ENCODE measurements around the gene STAT3. TPM values are rescaled to one million over a fixed set of nuclear protein-coding genes. Genes with fewer than 3 reads are reported as not detected.

The STAT3 gene
- total RNA-seq: 82.8 and 83.5 TPM in 2 replicates

DNA sequence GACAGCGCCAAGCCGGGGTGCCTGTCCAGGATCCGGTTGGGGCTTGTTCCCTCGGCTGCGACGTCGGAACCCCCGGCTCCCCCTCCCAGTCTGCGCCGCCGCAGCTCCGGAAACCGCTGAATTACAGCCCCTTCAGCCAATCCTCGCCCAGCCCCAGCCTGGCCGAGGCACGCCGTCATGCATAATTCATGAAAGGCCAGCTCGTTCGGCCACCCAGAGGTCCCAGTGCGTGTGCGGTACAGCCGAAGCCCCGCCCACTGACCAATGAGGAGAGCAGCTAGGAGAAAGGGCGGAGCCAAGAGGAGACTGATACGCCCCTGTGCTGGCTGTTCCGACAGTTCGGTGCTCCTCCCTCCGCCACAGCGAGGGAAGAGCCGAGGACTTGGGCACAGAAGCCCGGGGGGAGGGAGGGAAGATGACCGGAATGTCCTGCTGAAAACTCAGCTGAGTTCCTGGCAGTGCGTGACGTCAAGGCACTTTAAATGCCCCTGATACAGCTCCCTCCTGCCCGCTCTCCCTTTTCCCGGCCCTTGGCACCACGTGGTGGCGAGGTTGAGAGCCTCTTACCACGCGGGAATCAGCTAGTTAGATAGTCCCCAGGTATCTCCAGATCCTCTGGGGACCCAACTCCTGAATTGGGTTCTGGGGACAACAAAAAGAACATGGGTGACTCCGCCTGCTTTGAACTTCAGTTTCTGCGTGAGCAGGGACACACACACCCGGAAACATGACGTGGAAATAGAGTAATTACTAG lies at the start of gene STAT3:
Gene STAT3 (minus strand): TSS at position 62 of the 754 bp plus-strand sequence. CDS start 39,926 bp downstream, outside the sequence.

DNA sequence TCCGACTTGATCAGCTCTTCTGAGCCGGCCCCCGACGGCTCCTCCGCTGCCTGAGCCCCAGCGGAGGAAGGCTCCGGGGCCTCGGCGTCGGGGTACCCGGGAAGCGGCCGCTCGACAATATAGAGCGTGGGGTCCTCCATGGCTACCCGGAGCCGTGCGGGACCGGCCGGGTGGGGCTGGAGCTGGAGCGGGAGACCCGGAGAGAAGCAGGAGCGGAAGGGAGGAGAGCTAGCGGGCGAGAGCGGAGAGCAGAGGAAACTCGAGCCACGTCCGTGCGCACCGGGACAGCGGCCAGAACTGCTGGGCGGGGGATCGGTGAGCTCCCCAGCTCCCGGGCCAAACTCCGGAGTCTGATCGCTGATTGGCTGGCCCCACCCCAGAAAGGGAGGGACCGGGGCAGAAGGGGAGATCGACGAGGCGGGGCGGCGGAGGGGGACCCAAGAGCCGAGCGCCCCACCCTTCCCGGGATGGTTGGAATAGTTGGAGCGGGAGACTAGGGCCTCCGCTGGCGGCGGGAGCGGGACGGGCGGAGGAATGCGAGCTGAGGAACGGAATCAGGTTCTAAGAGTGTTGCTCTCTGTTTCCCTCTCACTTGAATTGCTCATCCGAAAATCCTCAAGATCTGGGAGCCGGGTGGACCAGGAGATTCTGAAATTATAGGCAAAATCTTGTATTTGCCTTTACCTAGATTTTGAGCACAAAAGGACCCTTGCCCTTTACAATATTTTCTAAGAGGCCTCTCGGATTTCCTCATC lies 34.9 kb upstream of the STAT3 start, which contains the start of gene CAVIN1:
Gene CAVIN1 (minus strand): TSS at position 299 of the 755 bp plus-strand sequence. CDS start 159 bp downstream, at position 140.

DNA sequence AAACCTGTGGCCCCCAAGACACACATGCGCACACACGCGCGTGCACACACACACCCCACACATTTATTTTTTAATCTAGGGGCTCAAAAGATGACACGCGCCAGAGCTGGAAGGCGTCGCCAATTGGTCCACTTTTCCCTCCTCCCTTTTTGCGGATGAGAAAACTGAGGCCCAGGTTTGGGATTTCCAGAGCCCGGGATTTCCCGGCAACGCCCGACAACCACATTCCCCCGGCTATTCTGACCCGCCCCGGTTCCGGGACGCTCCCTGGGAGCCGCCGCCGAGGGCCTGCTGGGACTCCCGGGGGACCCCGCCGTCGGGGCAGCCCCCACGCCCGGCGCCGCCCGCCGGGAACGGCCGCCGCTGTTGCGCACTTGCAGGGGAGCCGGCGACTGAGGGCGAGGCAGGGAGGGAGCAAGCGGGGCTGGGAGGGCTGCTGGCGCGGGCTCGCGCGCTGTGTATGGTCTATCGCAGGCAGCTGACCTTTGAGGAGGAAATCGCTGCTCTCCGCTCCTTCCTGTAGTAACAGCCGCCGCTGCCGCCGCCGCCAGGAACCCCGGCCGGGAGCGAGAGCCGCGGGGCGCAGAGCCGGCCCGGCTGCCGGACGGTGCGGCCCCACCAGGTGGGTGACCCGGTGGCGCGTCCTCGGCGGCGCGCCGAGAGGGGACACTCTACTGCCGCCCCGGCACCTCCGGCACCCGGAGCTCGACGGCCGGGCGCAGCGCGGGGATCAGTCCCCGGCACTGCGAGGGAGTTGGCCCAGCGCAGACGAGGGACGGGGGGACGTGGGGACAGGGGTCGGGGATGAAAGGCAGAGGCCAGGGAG lies 100.1 kb downstream of the STAT3 start, which contains the start of gene STAT5A:
Gene STAT5A (plus strand): TSS at position 522 of the 826 bp plus-strand sequence. CDS start 914 bp downstream, outside the sequence.

DNA sequence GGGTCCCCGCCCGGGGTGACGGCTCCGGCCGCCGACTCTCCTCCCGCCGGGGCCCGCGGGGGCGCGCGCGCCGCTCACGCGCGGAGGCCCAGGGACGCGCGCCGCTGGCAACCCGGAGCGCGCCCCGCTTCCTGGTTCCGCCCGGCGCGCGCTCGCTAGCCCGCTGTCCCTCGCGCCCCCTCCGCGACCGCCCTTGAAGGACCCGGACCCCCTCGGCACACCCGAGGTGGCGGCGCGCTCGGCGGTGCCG lies 112.0 kb downstream of the STAT3 start, which contains the start of gene STAT5B:
Gene STAT5B (minus strand): TSS at position 33 of the 250 bp plus-strand sequence. CDS start 44,264 bp downstream, outside the sequence.

Other genes with a start within 250 kb of the STAT3 start
- gene RAB5C, start 233.5 kb downstream of the STAT3 start, total RNA-seq: 187 and 191 TPM in 2 replicates
- gene KCNH4, start 207.3 kb downstream of the STAT3 start, total RNA-seq: 0.07 and 0.15 TPM in 2 replicates
- not detected in 2 replicates for gene HCRT, start 203.0 kb downstream of the STAT3 start, total RNA-seq
- 10.9 and 19.9 TPM in 2 replicates for gene GHDC, start 193.9 kb downstream of the STAT3 start, total RNA-seq
- gene STAT5B, start 112.1 kb downstream of the STAT3 start, total RNA-seq: 24.4 and 27.5 TPM in 2 replicates
- 12.4 and 16.0 TPM in 2 replicates for gene STAT5A, start 99.9 kb downstream of the STAT3 start, total RNA-seq
- gene CAVIN1, start 34.8 kb upstream of the STAT3 start, total RNA-seq: 888 and 904 TPM in 2 replicates
- gene ATP6V0A1, start 70.4 kb upstream of the STAT3 start, total RNA-seq: 17.9 and 22.9 TPM in 2 replicates
- gene NAGLU, start 147.8 kb upstream of the STAT3 start, total RNA-seq: 44.9 and 56.5 TPM in 2 replicates
- 0.05 TPM in 1 of 2 replicates, not detected in the other for gene HSD17B1, start 164.5 kb upstream of the STAT3 start, total RNA-seq
- gene COASY, start 173.7 kb upstream of the STAT3 start, total RNA-seq: 36.2 and 46.4 TPM in 2 replicates
- 31.0 and 33.3 TPM in 2 replicates for gene MLX, start 178.7 kb upstream of the STAT3 start, total RNA-seq
- 13.1 and 13.2 TPM in 2 replicates for gene PSMC3IP, start 189.3 kb upstream of the STAT3 start, total RNA-seq
- 30.9 and 34.6 TPM in 2 replicates for gene RETREG3, start 220.9 kb upstream of the STAT3 start, total RNA-seq
- 104 and 106 TPM in 2 replicates for gene TUBG1, start 221.2 kb upstream of the STAT3 start, total RNA-seq